SK-N-SH treated with all-trans-retinoic acid at 6 μM for 48 hours (cell line): ENCODE data around the gene TRRAP.

ENCODE experiments used
- ARNTL ChIP-seq: fragments of 450-650 bp; formaldehyde crosslinking; IDR thresholded peaks from 2 replicates; pipeline ENCODE4 v1.5.0; 2020; ENCODE audit warnings: low read depth, mild to moderate bottlenecking, moderate library complexity, borderline replicate concordance
- CREB5 ChIP-seq: fragments of 250-450 bp; sonication (Bioruptor Pico); IDR thresholded peaks from 2 replicates; pipeline ENCODE4 v1.5.1; 2020; ENCODE audit warnings: low read depth, mild to moderate bottlenecking, moderate library complexity
- ESRRG ChIP-seq: fragments of 250-450 bp; sonication (Bioruptor Pico); IDR thresholded peaks from 2 replicates; pipeline ENCODE4 v1.6.1; 2021; ENCODE audit warnings: mild to moderate bottlenecking
- GLIS3 ChIP-seq: fragments of 250-450 bp; sonication (Bioruptor Pico); IDR thresholded peaks from 2 replicates; pipeline ENCODE4 v1.5.0; 2020; ENCODE audit warnings: mild to moderate bottlenecking, moderate library complexity

GRCh38 chr7:98878365-98879197 lies at the start of gene TRRAP:
- no peak for TF ChIP-seq CREB5
- TF ChIP-seq GLIS3 (CRISPR knock-in tag) = no peak
- TF ChIP-seq ARNTL = no peak
- TF ChIP-seq ESRRG = no peak
